Suppressor macrophage treated with lipopolysaccharide for 4 hours (primary cell): Measurements from ENCODE around the gene TSKU.
A peak's percentile ranks its signal among the peaks of the same experiment; 100 is the strongest.

Experiments used
- DNase-seq: peaks from one replicate; pipeline ENCODE4 v3.0.0-alpha.2; 2020

Gene TSKU

GRCh38 chr11:76752321-76753143, 30.6 kb upstream of the TSKU start:
- no peak for DNase-seq

DNA sequence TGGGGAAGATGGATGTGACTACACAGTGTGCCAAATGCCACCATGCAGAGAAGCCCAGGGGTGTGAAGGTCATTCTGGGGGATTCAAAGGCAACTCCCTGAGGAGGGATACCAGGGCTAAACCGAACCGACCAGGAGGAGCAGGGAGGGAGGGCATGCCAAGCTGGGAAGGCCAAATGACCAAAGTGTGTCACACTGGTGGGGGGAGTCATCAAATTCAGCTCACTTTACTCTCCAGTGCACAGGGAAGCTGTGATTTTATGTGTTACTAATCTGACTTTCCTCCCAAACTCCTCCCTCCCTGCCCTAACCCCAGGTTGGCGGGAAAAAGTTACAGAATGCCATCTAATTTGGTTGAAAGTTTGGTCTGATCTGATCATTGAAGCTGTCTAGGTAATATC, 29.7 kb upstream of the TSKU start:
- no peak for DNase-seq

- no peak for DNase-seq
Measured at GRCh38 chr11:76753950-76754349, 29.2 kb upstream of the TSKU start.

DNA sequence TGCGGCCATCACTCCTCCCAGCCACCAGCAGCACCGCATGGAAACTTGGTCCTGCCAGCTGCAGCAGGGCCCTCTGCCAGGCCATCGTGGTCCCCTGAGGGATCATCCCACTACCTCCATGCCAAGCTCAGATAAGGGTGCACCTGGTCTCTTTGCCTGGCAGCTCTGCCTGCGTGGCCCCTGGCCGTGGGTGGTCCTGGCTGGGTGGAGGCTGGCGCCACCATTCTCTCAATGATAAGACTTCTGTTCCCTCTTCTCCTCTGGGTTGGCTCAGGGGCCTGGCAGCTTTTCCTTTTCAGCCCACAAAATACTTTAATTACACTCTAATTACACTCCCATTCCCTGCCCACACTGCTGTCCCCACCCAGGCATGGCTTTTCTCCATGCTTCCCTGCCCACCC, 26.8 kb upstream of the TSKU start:
- no peak for DNase-seq

DNA sequence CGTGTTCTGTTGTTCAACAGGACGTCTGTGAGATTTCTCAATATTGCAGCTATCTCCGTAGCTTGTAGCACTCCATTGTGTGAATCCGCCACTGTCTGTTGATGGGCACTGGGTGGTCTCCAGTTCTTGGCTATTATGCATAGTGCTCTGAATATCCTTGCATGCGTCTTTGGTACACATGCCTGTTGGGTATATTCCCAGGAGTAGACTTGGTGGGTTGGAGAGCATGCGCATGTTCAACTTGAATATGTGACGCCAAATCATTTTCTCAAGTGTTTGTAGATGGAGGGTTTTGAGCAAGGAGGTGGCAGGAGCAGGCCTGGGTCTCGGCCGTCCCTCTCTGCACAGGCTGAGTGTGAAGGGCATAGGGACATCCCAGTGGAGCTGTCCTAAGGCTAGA, 24.8 kb upstream of the TSKU start:
- no peak for DNase-seq

DNA sequence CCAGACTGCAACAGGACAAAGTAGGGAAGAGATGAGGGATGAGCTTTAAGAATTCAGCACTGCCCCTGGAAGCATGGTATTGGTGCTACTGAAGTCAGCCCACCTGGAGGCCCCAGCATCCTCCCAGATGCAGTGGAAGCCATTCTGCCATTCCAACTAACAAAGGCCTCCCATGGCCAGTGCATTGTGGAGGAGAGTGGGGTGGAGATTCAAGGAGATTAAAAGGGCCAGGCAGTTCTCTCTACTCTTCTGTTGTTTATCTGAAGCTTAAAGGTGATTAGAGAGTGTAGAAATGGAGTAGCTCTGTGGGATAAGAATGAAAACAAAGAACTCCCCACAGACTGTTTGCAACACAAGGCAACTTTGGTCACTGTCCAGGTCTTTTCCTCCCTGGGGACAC, 24.1 kb upstream of the TSKU start:
- no peak for DNase-seq

DNA sequence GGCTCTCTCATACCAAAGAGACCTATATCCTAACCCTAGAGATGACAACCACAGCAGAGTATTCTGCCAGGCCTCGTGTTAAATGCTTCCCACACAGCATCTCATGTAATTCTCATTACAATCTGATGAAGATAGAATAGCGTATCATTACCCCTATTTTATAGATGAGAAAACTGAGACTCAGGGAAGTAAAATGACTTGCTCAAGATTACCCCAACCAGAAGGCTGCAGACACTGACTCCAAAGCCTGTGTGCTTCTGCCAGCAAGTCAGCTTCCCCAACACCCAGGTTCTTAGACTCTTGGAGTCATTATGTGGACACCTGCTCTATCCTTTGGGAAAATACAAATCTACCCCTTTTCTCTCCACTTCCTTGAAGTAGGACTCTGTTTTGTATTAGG, 23.6 kb upstream of the TSKU start:
- DNase-seq: no peak

DNA sequence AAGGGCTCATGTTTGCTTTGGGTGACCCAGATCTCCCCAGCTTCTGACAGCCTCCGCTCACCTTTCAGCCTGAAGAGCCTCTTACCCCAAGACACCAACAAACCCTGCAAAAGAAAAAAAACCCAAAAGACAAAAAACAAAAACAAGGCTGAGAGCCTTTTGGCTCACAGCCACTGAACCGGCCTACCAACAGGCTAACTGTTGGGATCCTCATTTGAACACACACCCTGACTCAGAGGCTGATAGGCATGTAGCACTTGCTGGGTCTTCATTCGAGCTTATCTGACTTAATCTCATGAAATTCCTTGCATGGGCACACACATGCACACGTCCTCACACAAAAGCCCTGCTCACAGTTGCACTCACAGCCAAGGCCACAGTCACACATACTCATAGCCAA, 22.9 kb upstream of the TSKU start:
- DNase-seq: no peak

DNA sequence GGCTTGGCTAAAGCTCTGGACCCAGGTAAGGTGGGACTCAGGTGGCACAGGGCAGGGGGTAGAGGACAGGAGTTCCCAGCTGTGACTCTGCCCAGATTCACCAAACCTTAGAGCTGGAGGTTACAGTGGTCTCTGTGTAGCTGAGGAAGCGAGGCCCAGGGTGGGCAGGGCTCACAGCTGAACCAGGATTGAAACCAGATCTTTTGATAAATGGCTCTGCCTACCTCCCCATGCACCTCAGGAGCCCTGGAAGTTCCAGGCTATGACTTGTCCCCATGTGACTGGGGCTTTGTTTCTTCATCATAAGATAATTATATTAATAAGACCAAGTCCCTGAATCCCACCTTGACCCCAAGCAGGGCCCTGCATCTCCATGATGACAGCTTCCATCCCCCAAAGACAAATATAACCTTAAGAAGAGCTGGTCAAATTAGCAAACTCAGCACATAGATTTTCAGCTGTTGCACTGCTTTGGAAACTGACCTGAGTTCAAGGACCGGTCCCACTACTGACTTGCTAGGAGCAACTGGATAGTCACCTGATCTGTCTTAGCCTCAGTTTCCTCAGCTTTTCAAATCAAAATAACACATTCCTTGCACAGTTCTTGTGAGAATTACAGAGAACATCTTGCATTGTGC, 21.3 kb upstream of the TSKU start:
- DNase-seq: no peak

GRCh38 chr11:76762356-76762752, 20.8 kb upstream of the TSKU start:
- no peak for DNase-seq

- DNase-seq: no peak
Measured at GRCh38 chr11:76762867-76763572, 20.1 kb upstream of the TSKU start.

- DNase-seq: peak; percentile 57
Measured at GRCh38 chr11:76763573-76764346, 19.4 kb upstream of the TSKU start.

DNA sequence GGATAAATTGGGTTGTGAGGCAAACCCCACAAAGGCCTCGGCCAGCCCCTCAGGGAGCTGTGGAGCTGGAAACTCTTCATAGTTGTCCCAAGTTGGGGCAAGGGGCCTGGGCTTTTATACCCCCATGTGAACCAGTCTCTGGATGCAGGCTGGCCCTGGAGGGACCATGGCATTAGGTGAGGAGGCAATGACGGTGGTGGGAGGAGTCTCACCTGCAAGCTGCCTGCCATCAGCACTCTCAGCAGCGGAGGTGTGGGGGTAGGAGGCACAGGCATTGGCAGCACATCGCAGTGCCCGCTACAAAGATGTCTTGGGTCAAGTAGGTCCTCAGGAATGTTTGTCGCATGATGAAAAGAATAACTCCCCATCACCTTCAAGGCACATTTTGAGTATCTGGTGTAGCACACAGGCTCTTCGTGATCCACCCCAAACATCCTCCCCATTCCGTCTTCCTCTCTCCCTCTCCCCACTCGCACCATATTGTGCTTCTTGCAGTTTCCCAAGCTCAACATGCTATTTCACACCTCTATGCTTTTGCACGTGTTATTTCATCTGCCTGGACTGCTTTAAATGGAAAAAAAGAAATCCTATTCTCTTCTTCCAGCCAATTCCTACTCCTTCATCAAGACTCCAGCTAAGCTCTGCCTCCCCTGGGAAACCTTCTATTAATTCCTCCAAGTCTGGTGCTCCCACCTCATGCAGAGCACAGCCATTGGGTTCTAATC, 18.1 kb upstream of the TSKU start:
- no peak for DNase-seq

DNA sequence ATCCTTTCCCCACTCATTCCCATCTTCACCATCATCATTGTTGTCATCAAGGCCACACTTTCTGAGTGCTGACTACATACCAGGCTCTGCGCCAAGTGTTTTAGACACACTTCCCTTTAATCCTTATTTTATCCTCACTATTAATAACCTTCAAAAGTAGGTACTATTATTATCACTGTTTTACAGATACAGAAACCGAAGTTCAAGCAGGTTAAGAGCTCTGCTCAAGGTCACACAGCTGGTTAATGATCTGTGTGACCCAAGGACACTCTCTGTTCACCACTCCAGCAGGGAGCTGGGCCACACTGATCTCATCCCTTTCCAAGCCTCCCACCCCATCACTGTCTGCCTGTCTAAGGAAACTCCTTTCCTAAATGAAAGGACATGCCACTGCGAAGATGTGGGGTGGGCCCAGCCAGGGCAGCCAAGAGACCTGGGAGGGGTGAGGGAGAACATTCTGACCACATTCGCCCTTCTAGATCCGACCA, 17.2 kb upstream of the TSKU start:
- DNase-seq: no peak

DNA sequence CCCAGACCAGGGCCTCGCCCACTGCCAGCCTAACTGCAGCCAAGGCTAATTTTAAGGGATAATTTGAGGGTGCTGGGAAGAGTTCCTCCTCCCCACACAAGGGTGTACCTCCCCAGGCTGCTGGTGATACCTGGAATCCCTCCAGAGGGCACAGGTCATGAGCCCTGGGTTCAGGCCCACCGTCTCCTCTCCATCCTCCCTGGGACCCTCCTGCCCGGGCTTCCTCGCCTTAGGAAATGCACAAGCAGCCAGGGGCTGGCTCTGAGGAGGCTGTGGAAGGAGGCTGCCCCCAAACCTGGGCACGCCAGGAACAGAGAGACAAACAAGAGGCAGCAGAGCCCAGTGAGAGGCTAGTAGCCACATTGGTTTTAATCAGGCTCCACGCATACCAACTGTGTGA, 16.6 kb upstream of the TSKU start:
- DNase-seq: no peak

GRCh38 chr11:76767659-76768058, 15.5 kb upstream of the TSKU start:
- no peak for DNase-seq

GRCh38 chr11:76768088-76768908, 14.9 kb upstream of the TSKU start:
- peak; percentile 56 for DNase-seq

DNA sequence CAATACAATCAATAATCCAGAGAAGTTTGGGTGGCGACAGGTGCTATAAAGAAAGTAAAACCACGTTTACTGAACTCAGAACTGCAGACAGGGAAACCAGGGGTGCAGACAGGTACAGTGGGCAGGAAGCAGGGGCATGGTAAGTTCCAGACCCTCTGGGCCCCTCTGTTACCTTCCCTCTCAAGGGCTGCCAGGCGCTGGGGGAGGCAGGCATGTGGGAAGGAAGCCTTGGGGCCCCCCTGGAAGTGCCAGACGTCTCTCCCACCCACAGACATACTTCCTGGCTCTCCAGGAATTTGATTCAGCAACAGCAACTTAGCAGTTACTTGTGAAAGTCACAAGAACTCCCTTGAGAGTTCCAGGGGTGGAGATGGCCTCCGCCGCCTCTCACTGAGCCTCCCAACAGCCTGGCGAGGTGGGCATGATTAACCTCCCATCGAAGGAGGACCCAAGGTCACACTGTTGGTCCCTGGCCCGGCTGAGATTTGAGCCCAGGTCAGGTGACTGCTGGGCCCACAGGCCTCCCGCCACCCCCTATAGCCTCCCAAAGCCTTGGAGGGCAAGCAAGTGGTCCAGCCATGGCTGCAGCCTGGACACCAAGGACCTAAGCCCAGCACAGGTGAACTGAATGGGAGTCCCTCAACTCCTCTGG, 14.1 kb upstream of the TSKU start:
- DNase-seq: no peak

DNA sequence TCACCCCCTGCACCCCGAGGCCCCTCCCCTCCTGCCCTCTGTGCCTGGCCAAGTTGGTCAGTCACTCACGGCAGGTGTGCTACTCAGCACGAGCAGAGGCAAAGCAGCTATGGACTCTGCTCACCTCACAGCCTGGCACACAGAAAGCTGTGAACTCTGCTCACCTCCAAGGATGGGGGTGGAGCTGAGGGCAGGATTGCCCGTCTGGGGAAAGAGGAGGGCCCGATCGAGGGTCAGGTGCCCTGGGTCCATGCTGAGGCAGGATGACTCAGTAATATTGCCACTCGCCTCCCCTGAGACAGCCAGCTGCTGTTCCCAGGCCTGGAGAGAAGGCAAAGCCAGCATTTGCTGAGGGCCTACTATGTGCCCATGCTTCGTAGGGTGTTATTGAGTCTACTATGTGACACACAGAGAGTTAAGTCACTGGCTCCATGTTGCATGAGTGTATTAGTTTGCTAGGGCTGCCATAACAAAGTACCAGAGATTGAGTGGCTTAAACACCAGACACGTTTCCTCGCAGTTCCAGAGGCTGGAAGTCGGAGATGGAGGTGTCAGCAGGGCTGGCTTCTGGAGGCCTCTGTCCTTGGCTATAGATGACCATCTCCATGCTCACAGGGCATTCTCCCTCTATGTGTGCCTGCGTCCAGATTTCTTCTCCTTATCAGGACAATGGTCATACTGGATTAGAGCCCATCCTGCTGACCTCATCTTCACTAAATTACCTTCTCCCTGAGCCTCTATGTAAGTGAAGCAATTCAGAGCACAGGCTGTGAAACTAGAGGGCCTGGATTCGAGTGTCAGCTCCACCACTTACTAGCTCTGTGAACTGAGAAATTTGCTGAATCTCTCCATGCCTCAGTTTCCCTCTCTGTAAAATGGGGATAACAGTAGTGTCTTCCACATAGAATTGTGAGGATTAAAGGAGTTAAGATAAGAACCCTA, 13.2 kb upstream of the TSKU start:
- no peak for DNase-seq
